ENCODE measurements around the gene SPOUT1.
"Not testable (repeated sequence)": the region's sequence is repeated elsewhere in the genome, so short reads cannot be mapped to it uniquely, and the experiment has no call there.

- not testable (repeated sequence) for TF ChIP-seq KDM1A (IDR thresholded peaks at IDR 0.05; ENCODE audit: low read depth); RFX5 (IDR thresholded peaks at IDR 0.05); HOXA7 (CRISPR knock-in tag; IDR thresholded peaks at IDR 0.05); MAFK (IDR thresholded peaks at IDR 0.05; ENCODE audit: partially characterized antibody); CTCF (IDR thresholded peaks at IDR 0.05); POLR2A (IDR thresholded peaks at IDR 0.05; ENCODE audit: low read length); REST (IDR thresholded peaks at IDR 0.05); ZFP36 (IDR thresholded peaks at IDR 0.05; ENCODE audit: borderline replicate concordance, partially characterized antibody); EP300 (IDR thresholded peaks at IDR 0.05); CHD4 (IDR thresholded peaks at IDR 0.05; ENCODE audit: borderline replicate concordance); RAD21 (conservative IDR thresholded peaks at IDR 0.05 in 1 of 2, IDR thresholded peaks at IDR 0.05 in 1 of 2); MAX (IDR thresholded peaks at IDR 0.05); GATA3 (IDR thresholded peaks at IDR 0.05; ENCODE audit: borderline replicate concordance); FOSL2 (IDR thresholded peaks at IDR 0.05); FOSL2 (CRISPR knock-in tag; IDR thresholded peaks at IDR 0.05)
These were observed 23.1 kb upstream of the SPOUT1 start for GRCh38 chr9:128852646-128853045.
